GM19438 (cell line): ENCODE measurements around the gene ENTPD5.
A peak's percentile ranks its signal among the peaks of the same experiment; 100 is the strongest.
"Not testable (repeated sequence)": the region's sequence is repeated elsewhere in the genome, so short reads cannot be mapped to it uniquely, and the experiment has no call there.

Experiments used
- ATAC-seq: cut with Tn5 transposase; IDR thresholded peaks from one replicate; pipeline ENCODE4 v1.9.1; 2021; ENCODE audit warnings: low read depth; ENCODE audit not compliant: unreplicated experiment

The ENTPD5 gene

GRCh38 chr14:74008843-74009499 is 10.1 kb downstream of the ENTPD5 start:
- no peak for ATAC-seq

DNA sequence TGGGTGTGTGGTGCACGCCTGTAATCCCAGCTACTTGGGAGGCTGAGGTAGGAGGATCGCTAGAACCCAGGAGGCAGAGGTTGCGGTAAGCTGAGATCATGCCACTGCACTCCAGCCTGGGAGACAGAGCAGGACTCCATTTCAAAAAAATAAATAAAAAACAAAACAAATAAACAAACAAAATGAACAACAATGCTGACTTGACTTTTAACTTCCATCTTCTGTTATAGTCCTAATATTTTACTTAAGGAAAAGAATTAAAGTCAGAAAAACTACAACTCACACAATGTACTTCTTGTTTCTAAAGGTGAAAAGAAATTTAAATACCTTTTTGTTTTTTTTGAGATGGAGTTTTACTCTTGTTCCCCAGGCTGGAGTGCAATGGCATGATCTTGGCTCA is 13.4 kb downstream of the ENTPD5 start:
- ATAC-seq, result not testable (repeated sequence)

DNA sequence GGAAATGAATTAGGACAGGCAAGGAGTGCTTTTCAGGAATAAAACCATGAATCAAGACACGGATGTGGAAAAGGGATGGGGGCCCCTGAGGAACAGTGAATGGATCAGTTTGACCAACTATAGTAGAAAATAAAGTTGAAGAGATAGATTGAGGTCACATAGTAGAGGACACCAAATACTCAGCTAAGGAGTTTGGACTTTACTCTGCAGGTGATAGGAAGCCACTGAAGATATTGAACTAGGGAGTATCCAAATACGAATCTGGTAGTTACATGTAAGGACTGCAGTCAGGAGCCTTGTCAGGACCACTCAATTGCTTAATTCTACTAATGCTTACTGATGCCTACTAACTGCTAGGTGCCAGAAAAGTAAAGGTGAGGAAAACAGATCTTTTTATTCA is 20.4 kb downstream of the ENTPD5 start:
- ATAC-seq, result no peak

GRCh38 chr14:73997944-73998447 is 21.1 kb downstream of the ENTPD5 start:
- ATAC-seq, result no peak

- ATAC-seq, result no peak
Observed at GRCh38 chr14:73997108-73997943, 21.8 kb downstream of the ENTPD5 start.

DNA sequence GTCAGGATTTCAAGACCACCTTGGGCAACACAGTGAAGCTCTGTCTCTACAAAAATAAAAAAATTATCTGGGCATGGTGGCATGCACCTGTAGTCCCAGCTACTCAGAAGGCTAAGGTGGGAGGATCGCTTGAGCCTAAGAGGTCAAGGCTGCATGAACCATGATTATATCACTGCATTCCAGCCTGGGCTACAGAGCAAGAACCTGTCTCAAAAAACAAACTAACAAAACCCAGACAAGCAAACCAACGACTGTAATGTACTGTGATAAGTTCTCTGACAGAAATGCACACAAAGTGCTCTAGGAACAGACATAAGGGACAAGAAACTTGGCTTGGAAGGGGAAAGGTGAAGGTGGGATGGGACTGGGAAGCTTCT is 22.4 kb downstream of the ENTPD5 start:
- ATAC-seq, result no peak

DNA sequence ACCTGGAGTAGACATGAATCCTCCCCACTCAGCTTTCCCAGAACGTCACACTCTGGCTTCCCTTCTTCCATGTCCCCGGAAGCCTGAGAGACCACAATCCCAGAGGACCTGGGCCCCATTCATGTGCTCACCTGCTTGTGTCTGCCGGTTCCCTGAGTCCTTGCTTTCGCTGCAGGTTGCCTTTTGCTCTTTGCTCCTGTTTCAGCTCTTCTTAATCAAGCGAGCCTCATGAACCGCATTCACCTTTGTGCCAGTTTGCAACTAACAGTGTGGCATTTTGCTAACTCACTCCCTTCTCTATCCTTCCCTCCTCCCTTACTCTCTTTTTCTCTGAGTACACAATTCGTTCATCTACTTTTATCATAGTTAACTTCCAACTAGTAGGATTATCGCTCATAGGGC is 23.1 kb downstream of the ENTPD5 start:
- ATAC-seq, result no peak

GRCh38 chr14:73994926-73995325 is 24.2 kb downstream of the ENTPD5 start:
- ATAC-seq, result not testable (repeated sequence)

DNA sequence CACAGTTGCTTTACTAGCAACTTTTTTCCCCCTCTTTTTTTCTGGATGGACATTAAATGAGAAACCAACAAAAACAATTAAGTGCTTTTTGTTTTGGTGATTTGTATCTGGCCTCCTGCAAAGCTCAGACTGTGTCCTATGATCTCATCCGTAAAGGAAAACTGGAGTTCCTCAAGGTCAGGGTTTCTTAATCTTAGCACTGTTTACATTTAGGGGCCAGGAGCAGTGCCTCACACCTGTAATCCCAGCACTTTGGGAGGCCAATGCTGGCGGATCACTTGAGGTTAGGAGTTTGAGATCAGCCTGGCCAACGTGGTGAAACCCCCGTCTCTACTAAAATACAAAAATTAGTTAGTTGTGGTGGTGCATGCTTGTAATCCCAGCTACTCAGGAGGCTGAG is 28.0 kb downstream of the ENTPD5 start:
- no peak for ATAC-seq

GRCh38 chr14:73988656-73989055 is 30.4 kb downstream of the ENTPD5 start:
- not testable (repeated sequence) for ATAC-seq

- no peak for ATAC-seq
Observed at GRCh38 chr14:73988065-73988464, 31.0 kb downstream of the ENTPD5 start.

DNA sequence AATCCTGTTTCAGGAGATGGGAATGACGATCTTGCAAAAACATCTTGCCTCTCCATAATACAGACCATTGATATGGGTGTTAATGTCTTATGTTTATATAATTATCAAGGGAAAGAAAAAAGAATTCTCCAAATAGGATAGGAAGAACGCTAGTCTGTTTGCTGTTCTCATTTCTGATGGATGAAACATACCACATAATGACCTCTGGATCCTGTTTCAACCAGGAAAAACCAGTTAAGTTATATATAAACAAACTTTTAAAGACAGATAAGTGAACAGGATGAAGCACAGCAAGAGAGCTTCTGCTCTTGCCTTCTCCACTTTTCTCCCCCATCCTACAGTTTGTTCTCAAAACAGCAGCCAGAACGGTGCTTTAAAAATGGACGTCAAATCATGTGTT is 41.2 kb downstream of the ENTPD5 start:
- no peak for ATAC-seq

GRCh38 chr14:73976125-73976524 is 43.0 kb downstream of the ENTPD5 start:
- ATAC-seq, result no peak

- no peak for ATAC-seq
Observed at GRCh38 chr14:73973497-73973896, 45.6 kb downstream of the ENTPD5 start.

DNA sequence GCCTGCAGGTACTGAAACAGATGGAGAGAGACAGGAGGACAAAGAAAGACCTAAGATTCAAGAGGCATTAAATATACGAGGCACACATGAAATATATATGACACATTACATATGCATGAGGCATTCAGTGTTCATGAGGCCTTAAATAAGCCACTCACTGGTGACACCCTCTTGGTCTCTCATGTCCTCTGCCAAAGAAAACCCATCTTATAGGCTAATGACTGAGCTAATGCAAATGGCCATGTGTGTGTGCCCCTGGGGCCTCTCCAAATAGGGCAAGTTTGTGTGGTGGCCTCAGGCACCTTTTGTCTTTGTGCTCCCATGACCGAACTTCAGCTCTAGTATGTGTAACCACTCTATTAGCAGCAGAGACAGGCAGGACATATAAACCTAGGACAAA is 50.2 kb downstream of the ENTPD5 start:
- no peak for ATAC-seq

DNA sequence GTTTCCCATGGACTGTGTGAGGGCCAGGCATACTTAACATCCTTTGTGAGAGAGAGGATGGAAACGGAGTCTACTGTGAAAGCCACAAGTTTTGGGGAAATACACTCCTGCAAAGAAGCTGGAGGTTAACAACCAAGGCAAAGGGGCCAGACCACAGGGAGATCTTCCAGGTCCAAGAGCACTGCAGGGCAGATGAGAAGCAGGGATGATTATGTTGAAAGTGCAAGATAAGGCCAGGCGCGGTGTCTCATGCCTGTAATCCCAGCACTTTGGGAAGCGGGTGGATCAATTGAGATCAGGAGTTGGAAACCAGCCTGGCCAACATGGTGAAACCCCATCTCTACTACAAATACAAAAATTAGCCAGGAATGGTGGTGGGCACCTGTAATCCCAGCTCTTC is 53.9 kb downstream of the ENTPD5 start:
- no peak for ATAC-seq

DNA sequence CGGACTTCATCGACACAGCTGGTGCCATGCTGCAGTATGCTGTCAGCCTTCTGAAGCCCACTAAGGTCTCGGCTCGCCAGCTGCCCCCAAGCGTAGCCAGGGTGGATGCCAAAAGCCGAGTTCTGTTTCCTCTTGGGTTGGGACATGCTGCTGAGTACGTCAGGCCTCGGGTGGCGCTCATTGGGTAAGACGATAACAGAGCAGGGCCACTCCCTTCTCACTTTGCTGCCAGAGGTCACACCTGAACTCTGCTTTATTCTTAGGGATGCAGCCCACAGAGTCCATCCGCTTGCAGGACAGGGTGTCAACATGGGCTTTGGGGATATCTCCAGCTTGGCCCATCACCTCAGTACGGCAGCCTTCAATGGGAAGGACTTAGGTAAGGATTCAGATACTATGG is 57.9 kb downstream of the ENTPD5 start:
- ATAC-seq, result no peak

DNA sequence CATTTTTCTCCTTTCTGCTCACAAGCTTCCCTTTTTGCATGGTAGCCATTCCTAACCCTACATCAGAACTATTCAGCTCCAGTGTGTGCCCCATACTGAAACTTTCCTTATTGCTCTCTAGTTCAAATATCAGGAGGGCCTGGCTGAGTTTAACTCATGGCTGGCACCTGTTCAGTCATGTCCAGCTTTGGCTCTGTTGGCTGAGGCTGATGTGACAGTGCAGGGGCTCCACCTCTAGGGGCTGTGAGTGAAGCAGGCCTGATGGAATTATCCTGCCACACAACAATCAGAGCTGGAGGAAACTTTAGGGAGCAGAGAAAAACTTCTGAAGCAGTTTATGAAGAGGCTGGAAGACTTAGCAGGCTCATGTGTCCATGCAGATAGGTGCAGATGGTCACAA is 60.5 kb downstream of the ENTPD5 start:
- ATAC-seq, result no peak

GRCh38 chr14:73955674-73956073 is 63.4 kb downstream of the ENTPD5 start:
- ATAC-seq, result no peak

GRCh38 chr14:73953731-73954130 is 65.4 kb downstream of the ENTPD5 start:
- ATAC-seq, result no peak

DNA sequence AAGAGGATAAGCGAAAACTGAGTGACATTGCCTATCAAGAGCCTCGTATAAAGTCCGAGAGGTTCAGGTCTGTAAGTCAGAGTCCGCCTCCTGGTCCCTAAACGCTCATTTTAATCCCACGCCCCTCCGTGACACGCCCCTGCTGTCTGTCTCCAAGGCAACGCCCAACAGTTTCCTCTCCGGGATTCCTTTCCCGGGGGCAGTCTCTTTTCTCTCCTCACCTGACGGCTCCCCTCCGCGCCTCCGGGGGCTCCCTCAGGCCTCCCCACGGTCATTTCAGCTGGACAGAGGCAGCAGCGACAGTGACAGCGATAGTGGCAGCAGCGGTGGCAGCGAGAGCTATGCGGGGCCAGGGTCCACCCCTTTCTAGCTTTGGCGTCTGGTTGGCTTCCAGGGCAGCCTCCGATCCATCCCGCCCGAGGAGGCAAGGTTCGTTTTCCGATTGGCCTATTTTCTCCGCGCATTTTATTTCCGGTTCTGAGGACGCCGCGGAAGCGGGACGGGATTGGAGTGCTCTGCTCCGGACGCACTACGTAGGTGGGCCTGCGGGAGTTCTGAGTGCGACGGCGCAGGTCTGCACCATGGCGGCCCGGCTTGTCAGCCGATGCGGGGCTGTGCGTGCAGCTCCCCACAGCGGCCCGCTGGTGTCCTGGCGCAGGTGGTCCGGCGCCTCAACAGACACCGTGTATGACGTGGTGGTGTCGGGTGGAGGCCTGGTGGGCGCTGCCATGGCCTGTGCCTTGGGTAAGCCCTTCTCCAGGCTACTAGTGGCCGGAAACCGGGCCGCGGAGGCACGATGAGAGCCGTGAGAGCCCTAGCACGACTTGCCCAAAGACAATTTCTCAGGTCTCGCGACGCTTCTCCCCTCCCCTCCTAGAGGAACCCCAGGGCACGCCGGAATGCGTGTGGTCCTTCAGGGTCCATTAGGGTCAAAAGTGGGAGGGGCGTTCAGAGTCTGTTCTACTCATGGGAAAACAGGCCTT is 69.0 kb downstream of the ENTPD5 start, which contains the start of the genes COQ6 and FAM161B:
Gene COQ6 (plus strand): TSS at position 551 of the 983 bp plus-strand sequence. CDS start 31 bp downstream, at position 582.
Gene FAM161B (minus strand): TSS at position 343 of the 983 bp plus-strand sequence. CDS start 68 bp downstream, at position 275.
- peak; percentile 80 for ATAC-seq
